Measurements from ENCODE around the gene TTF1. TPM values are rescaled to one million over a fixed set of nuclear protein-coding genes. Genes with fewer than 3 reads are reported as not detected.

Gene TTF1
- total RNA-seq, 2 donors from 2014 or later, result 11.4 to 13.3 TPM

DNA sequence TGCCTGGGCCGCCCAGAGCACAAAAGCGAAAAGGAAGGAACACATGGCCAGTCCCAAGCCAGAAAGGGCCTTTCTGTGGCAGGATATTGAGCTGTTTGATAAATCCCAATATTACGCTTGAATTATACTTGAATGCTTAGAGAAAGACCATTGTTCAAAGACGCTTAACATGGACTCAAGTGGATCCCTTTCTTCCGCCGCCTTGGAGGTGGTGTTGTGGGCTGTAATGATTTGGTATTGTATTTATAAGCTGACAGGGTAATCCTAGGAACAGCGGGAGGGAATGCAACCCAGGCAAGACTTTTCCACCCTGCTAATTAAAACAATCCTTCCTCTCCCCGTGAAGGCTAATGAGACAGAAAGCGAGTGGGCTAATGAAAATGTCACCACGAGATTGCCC is 28.2 kb upstream of the TTF1 start:
- no peaks in the 10 kb centered on the region for H3K4me1 ChIP-seq (replicated peaks)
- no peaks in the 10 kb centered on the region for H3K36me3 ChIP-seq
- 48% methylated on average over 10 of the region's 10 CpGs for WGBS
- DNase-seq (ENCODE audit: low spot score), result no peak
- intact Hi-C loops (cut with DNase I), result no loop called here
- H3K9me3 ChIP-seq, result no peaks in the 10 kb centered on the region
- H3K4me3 ChIP-seq, result no peak overlapping the region
- H3K27ac ChIP-seq, result no peak overlapping the region
- no peaks in the 10 kb centered on the region for H3K27me3 ChIP-seq (replicated peaks; ENCODE audit: insufficient read depth)
- TF ChIP-seq, protein P1, sequence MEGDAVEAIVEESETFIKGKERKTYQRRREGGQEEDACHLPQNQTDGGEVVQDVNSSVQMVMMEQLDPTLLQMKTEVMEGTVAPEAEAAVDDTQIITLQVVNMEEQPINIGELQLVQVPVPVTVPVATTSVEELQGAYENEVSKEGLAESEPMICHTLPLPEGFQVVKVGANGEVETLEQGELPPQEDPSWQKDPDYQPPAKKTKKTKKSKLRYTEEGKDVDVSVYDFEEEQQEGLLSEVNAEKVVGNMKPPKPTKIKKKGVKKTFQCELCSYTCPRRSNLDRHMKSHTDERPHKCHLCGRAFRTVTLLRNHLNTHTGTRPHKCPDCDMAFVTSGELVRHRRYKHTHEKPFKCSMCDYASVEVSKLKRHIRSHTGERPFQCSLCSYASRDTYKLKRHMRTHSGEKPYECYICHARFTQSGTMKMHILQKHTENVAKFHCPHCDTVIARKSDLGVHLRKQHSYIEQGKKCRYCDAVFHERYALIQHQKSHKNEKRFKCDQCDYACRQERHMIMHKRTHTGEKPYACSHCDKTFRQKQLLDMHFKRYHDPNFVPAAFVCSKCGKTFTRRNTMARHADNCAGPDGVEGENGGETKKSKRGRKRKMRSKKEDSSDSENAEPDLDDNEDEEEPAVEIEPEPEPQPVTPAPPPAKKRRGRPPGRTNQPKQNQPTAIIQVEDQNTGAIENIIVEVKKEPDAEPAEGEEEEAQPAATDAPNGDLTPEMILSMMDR (IDR thresholded peaks at IDR 0.05), result no peak
- TF ChIP-seq POLR2AphosphoS5 (IDR thresholded peaks at IDR 0.05) (no peak), POLR2A (IDR thresholded peaks at IDR 0.05) (no peak)

DNA sequence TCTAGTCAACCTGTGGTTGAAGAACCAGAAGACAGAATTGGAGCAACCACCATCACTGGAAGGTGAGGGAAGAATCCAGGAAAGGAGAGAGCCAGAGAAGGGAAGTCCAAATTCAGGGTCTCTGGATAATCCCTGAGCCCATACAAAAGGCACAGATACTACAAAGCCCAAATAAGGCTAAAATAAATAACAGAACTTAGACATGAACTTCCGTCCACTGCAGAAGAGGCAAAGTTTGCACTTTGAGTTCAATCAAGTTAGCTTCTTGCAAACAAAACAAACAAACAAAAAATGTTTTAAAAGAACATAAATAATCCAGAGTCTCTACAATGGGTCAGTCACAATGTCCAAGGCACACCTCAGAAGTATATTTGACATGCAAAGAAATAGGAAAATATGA is 24.4 kb upstream of the TTF1 start:
- Histone ChIP-seq H3K36me3 (no peaks in the 10 kb centered on the region), H3K9me3 (no peaks in the 10 kb centered on the region), H3K27ac (no peak overlapping the region), H3K4me1 (replicated peaks) (no peaks in the 10 kb centered on the region), H3K27me3 (replicated peaks; ENCODE audit: insufficient read depth) (peaks cover 11% of the 10 kb centered on the region), H3K4me3 (no peak overlapping the region)
- intact Hi-C loops (cut with DNase I), result no loop called here
- WGBS, result 68% methylated on average over 1 of the region's 1 CpG
- DNase-seq (ENCODE audit: low spot score), result no peak
- TF ChIP-seq POLR2AphosphoS5 (IDR thresholded peaks at IDR 0.05), result no peak
- TF ChIP-seq, protein P1 (IDR thresholded peaks at IDR 0.05), result no peak
- TF ChIP-seq POLR2A (IDR thresholded peaks at IDR 0.05), result no peak

DNA sequence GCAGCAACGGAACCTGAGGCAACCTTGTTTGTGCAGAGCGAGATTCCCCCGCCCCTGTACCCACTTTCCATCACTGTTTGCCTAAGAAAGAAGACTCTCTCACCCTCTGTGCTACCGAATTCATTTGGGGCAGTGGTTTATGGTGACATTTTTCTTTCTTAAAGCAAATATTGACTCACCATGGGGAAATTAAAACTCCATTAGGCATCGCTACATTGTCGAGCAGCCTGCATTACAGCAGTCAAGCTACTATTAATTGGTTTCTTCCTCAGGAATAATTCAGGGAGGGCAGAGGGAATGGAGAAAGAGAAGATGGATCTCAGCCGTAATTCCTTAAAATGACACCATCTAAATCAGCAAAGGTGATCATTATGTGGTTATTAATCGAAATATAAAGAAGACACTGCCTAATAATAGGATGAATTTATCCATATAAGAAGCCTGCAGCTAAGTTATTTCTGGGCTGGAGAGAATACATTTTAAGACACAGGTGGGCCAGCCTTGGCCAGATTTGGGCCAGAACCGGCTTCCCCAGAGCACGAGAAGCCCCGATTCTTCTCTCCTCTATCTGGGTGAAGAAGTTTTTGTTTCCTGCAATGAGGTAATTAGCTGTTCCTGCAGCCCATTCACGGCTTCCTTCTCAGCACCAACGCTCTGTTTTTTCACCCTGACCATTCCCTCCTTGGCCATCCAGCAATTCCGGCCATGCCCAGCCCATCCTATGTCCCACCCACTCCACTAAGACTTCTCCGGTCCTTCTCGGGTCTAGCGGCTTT is 20.2 kb upstream of the TTF1 start:
- intact Hi-C loops (cut with DNase I), result no loop called here
- Histone ChIP-seq H3K4me3 (no peak overlapping the region), H3K4me1 (replicated peaks) (no peaks in the 10 kb centered on the region), H3K36me3 (no peaks in the 10 kb centered on the region), H3K9me3 (no peaks in the 10 kb centered on the region), H3K27me3 (replicated peaks; ENCODE audit: insufficient read depth) (peaks cover 11% of the 10 kb centered on the region), H3K27ac (no peak overlapping the region)
- DNase-seq (ENCODE audit: low spot score), result no peak
- no peak for TF ChIP-seq POLR2AphosphoS5 (IDR thresholded peaks at IDR 0.05)
- no peak for TF ChIP-seq POLR2A (IDR thresholded peaks at IDR 0.05)
- TF ChIP-seq, protein P1 (IDR thresholded peaks at IDR 0.05), result no peak
- WGBS, result 38% methylated on average over 17 of the region's 17 CpGs

DNA sequence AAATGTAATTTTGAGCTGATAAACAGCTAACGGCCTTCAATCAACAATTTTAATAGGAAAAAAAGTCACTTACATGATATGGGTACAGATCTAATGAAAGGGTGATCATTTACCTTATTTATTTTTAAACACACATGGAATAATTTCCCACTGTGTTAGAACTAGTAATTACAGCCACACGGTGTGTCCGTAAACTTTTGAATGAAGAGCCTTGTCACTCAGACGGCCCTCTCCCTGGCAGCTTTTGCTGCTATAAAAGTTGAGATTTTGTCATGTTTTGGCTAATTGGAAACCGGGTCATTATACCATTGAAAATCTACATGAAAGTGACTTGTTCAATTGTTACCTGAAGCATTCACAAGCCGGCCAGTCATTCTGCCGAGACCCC is 19.0 kb upstream of the TTF1 start:
- H3K36me3 ChIP-seq, result no peaks in the 10 kb centered on the region
- 46% methylated on average over 7 of the region's 7 CpGs for WGBS
- H3K27ac ChIP-seq, result no peak overlapping the region
- H3K27me3 ChIP-seq (replicated peaks; ENCODE audit: insufficient read depth), result peaks cover 11% of the 10 kb centered on the region
- no peaks in the 10 kb centered on the region for H3K9me3 ChIP-seq
- intact Hi-C loops (cut with DNase I), result no loop called here
- TF ChIP-seq POLR2A (IDR thresholded peaks at IDR 0.05), result no peak
- no peak for TF ChIP-seq POLR2AphosphoS5 (IDR thresholded peaks at IDR 0.05)
- no peak overlapping the region for H3K4me3 ChIP-seq
- H3K4me1 ChIP-seq (replicated peaks), result no peaks in the 10 kb centered on the region
- DNase-seq (ENCODE audit: low spot score), result no peak

DNA sequence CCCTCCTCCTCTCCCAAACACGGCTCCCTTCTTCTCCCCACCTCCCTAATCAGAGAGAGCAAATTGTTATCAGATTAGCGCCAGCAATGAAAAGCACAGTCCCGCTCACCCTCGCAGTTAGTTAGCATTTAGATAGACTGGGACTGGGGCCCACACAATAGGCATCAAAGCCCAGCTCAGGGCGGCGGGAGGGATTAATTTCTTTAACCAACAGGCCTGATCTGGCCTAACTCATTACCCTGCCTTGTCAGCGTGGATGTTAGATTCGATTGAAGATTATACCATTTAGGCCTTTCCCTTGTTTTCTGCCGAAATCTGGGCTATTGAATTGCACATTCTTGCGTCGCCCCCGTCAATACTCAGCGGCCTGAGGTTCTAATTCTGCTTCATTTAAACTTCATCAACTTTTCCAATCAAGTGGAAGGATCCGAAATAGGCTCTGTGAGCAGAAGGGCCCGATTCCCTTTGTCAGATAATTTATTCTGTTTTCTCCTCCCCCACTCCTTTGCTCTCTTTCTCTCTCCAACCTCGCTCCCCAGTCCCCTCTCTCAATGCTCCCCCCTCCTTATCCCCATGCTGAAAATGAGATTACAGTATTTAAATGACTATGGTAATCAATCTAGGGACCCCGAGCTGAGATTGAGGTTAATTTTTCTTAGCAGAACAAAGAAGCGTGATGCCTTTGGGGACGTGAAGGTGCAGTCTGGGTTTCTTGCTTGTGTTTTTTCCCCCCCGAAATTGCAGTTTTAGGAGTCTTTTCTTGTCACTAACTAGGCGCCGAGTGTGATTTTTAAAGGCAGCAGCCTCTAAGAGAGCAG is 18.4 kb upstream of the TTF1 start:
- no peaks in the 10 kb centered on the region for H3K9me3 ChIP-seq
- no peak overlapping the region for H3K4me3 ChIP-seq
- TF ChIP-seq POLR2A (IDR thresholded peaks at IDR 0.05) (no peak), POLR2AphosphoS5 (IDR thresholded peaks at IDR 0.05) (no peak)
- TF ChIP-seq, protein P1 (IDR thresholded peaks at IDR 0.05), result no peak
- no peaks in the 10 kb centered on the region for H3K4me1 ChIP-seq (replicated peaks)
- DNase-seq (ENCODE audit: low spot score), result no peak
- no peaks in the 10 kb centered on the region for H3K36me3 ChIP-seq
- H3K27ac ChIP-seq, result no peak overlapping the region
- H3K27me3 ChIP-seq (replicated peaks; ENCODE audit: insufficient read depth), result peaks cover 11% of the 10 kb centered on the region
- WGBS, result 63% methylated on average over 22 of the region's 22 CpGs
- intact Hi-C loops (cut with DNase I), result no loop called here
